ENCODE results near the gene TTR.

GRCh38 chr18:31643003-31643402 is 51.3 kb downstream of the TTR start:
- TF ChIP-seq CTCF (conservative IDR thresholded peaks at IDR 0.05; ENCODE audit: low read length) (no peak), EZH2phosphoT487 (IDR thresholded peaks at IDR 0.05; ENCODE audit: borderline replicate concordance) (no peak)

Data from Loucy (cell line).